OCI-LY7 (cell line): ENCODE data around the gene SMTN. TPM values are rescaled to one million over a fixed set of nuclear protein-coding genes. Genes with fewer than 3 reads are reported as not detected.

Experiments
- BruUV-seq: library from RNA; stranded (reverse); fragments of 400-500 nt; replicated peaks from 2 replicates; lab custom pipeline; 2021; lab: Mats Ljungman, UMichigan
- CTCF ChIA-PET: fragments of 300-600 bp; sonication (Branson Sonifier 250); formaldehyde crosslinking; loops from one replicate; lab custom pipeline; 2022; ENCODE audit warnings: antibody characterized with exemption; ENCODE audit not compliant: unreplicated experiment; lab: Charles Lee
- POLR2A ChIA-PET: fragments of 300-600 bp; sonication (Branson Sonifier 250); formaldehyde crosslinking; loops from one replicate; lab custom pipeline; 2022; ENCODE audit warnings: antibody characterized with exemption; lab: Charles Lee
- DNase-seq: peaks from one replicate; pipeline ENCODE4 v3.0.0-alpha.2; 2015; ENCODE audit warnings: low spot score
- H2AFZ ChIP-seq: fragments of 200-600 bp; sonication (generic), shearing (Covaris generic); 2 replicates; pipeline ENCODE4 v1.6.1; 2014; ENCODE audit warnings: mild to moderate bottlenecking, antibody characterized with exemption, low read length, moderate library complexity
- H3K27ac ChIP-seq: fragments of 200-600 bp; sonication (generic); 2 replicates; pipeline ENCODE4 v1.5.1; 2014; ENCODE audit warnings: mixed run types, low read depth, mild to moderate bottlenecking, moderate library complexity, low read length, inconsistent platforms; ENCODE audit not compliant: poor library complexity, severe bottlenecking
- H3K36me3 ChIP-seq: fragments of 200-600 bp; sonication (generic); 2 replicates; pipeline ENCODE4 v1.6.1; 2014; ENCODE audit warnings: mild to moderate bottlenecking, antibody characterized with exemption, low read length, moderate library complexity, mixed read lengths; ENCODE audit not compliant: insufficient read depth
- H3K4me1 ChIP-seq: fragments of 200-600 bp; sonication (generic); 2 replicates; pipeline ENCODE4 v1.5.1; 2014; ENCODE audit warnings: mild to moderate bottlenecking, low read length; ENCODE audit not compliant: insufficient read depth, poor library complexity, severe bottlenecking
- H3K4me2 ChIP-seq: fragments of 200-600 bp; sonication (generic); 2 replicates; pipeline ENCODE4 v1.6.1; 2014; ENCODE audit warnings: mild to moderate bottlenecking, low read length
- H3K4me3 ChIP-seq: fragments of 200-600 bp; sonication (generic); 2 replicates; pipeline ENCODE4 v1.5.1; 2014; ENCODE audit warnings: mild to moderate bottlenecking, low read depth, low read length; ENCODE audit not compliant: poor library complexity, severe bottlenecking
- H3K79me2 ChIP-seq: fragments of 200-600 bp; sonication (generic); 2 replicates; pipeline ENCODE4 v1.6.1; 2016; ENCODE audit warnings: low read depth, mild to moderate bottlenecking, low read length, moderate library complexity, mixed read lengths; ENCODE audit not compliant: insufficient read depth
- H3K9me2 ChIP-seq: fragments of 200-600 bp; sonication (generic); 2 replicates; pipeline ENCODE4 v1.6.1; 2016; ENCODE audit warnings: mild to moderate bottlenecking, low read length, mixed read lengths; ENCODE audit not compliant: insufficient read depth
- H3K9me3 ChIP-seq: fragments of 200-600 bp; sonication (generic); 2 replicates; pipeline ENCODE4 v1.6.1; 2014; ENCODE audit warnings: mild to moderate bottlenecking, mixed run types, low read length, mixed read lengths
- H4K20me1 ChIP-seq: fragments of 200-600 bp; sonication (generic); 2 replicates; pipeline ENCODE4 v1.6.1; 2014; ENCODE audit warnings: mild to moderate bottlenecking, antibody characterized with exemption, low read length, moderate library complexity, mixed read lengths; ENCODE audit not compliant: insufficient read depth
- CTCF ChIP-seq: fragments of 200-600 bp; sonication (generic); conservative IDR thresholded peaks from 2 replicates; pipeline ENCODE4 v1.5.1; 2014; ENCODE audit warnings: mild to moderate bottlenecking, antibody characterized with exemption, low read length, moderate library complexity, mixed read lengths
- EZH2phosphoT487 ChIP-seq: fragments of 200-600 bp; sonication (generic); IDR thresholded peaks from 2 replicates; pipeline ENCODE4 v1.6.1; 2018; ENCODE audit warnings: low read depth, borderline replicate concordance, mild to moderate bottlenecking, mixed run types, antibody characterized with exemption, low read length, moderate library complexity, mixed read lengths
- intact Hi-C: fragments of 100-400 bp; cut with micrococcal nuclease; formaldehyde crosslinking; loops from one replicate; pipeline ENCODE4 v1.10.0; 2022; ENCODE audit not compliant: unreplicated experiment
- total RNA-seq, 2 experiments: library from RNA; depleted of rRNA in 1 of 2; stranded (reverse); fragments of >200 nt in 1 of 2; shearing (Covaris generic) in 1 of 2; gene quantifications; 2 replicates each; pipeline ENCODE4 v1.2.3, GENCODE V29; 2014 to 2022

The SMTN gene
- total RNA-seq, 2 experiments from 2014 or later, result 16.9 to 35.4 TPM

GRCh38 chr22:31102441-31103081 is 21.4 kb downstream of the SMTN start:
- Histone ChIP-seq H3K4me3 (no peak overlapping the region), H3K4me2 (no peak overlapping the region), H3K9me3 (no peaks in the 10 kb centered on the region), H3K9me2 (no peaks in the 10 kb centered on the region), H4K20me1 (no peaks in the 10 kb centered on the region), H3K36me3 (no peaks in the 10 kb centered on the region), H3K27ac (no peak overlapping the region), H3K4me1 (no peaks in the 10 kb centered on the region), H3K79me2 (no peaks in the 10 kb centered on the region), H2AFZ (no peak overlapping the region)
- CTCF ChIA-PET, result no interaction called here
- no peak for DNase-seq
- POLR2A ChIA-PET, result no interaction called here
- TF ChIP-seq CTCF (no peak), EZH2phosphoT487 (no peak)
- no TSS peak for BruUV-seq
- intact Hi-C loops, result no loop called here

GRCh38 chr22:31103111-31103510 is 22.0 kb downstream of the SMTN start:
- Histone ChIP-seq H3K79me2 (no peaks in the 10 kb centered on the region), H3K9me2 (no peaks in the 10 kb centered on the region), H3K4me1 (peaks cover 5% of the 10 kb centered on the region), H3K27ac (no peak overlapping the region), H3K9me3 (no peaks in the 10 kb centered on the region), H4K20me1 (no peaks in the 10 kb centered on the region), H3K4me2 (no peak overlapping the region), H3K4me3 (no peak overlapping the region), H2AFZ (no peak overlapping the region), H3K36me3 (no peaks in the 10 kb centered on the region)
- POLR2A ChIA-PET, result no interaction called here
- TF ChIP-seq EZH2phosphoT487 (no peak), CTCF (no peak)
- CTCF ChIA-PET, result no interaction called here
- DNase-seq, result no peak
- intact Hi-C loops, result no loop called here
- no TSS peak for BruUV-seq

- H3K9me2 ChIP-seq, result no peaks in the 10 kb centered on the region
- CTCF ChIA-PET, result no interaction called here
- TF ChIP-seq CTCF (no peak), EZH2phosphoT487 (no peak)
- no peaks in the 10 kb centered on the region for H3K79me2 ChIP-seq
- H3K4me1 ChIP-seq, result peaks cover 5% of the 10 kb centered on the region
- H3K9me3 ChIP-seq, result no peaks in the 10 kb centered on the region
- H3K27ac ChIP-seq, result no peak overlapping the region
- H3K4me2 ChIP-seq, result no peak overlapping the region
- no peaks in the 10 kb centered on the region for H4K20me1 ChIP-seq
- no peak overlapping the region for H2AFZ ChIP-seq
- intact Hi-C loops, result no loop called here
- no peak for DNase-seq
- POLR2A ChIA-PET, result no interaction called here
- H3K36me3 ChIP-seq, result no peaks in the 10 kb centered on the region
- BruUV-seq, result no TSS peak
- no peak overlapping the region for H3K4me3 ChIP-seq
Measured at GRCh38 chr22:31103899-31104694, 23.0 kb downstream of the SMTN start.
